ENCODE data around the gene CHST8. TPM values are rescaled to one million over a fixed set of nuclear protein-coding genes. Genes with fewer than 3 reads are reported as not detected.
A peak's percentile ranks its signal among the peaks of the same experiment; 100 is the strongest.

CHST8 gene
- polyA plus RNA-seq, 3 donors: not detected

DNA sequence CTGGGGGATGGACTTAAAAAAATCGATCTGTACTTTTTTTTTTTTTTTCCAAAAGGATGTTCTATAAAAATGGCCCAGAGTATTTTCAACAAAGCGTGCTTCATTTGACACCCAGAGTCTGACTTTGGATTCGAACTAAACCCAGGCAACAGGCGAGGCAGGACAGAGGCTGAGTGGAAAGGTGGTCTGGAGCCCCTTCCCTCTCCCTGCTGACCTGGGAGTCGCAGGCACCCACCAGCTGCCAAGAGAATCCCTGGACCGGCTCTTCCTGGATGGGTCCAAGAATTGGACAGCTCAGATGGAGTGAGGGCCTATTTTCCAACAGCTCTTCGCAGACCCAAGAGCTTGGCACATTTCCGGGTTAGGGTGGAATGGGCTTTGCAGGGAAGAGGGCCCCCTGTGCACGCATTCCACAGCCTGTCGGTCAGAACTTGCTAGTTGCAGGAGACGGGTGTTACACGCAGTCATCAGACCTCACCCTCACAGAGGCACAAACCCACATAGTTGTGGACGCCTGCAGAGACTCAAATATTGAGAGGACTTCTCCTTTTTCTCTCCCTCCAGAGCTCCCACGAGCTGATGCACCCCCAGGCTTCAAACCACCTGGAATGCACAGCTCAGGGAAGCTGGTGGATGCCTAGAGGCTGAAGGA lies 190.1 kb downstream of the CHST8 start:
- Histone ChIP-seq H3K27me3 (ENCODE audit: control insufficient read depth in 2 of 2, insufficient read depth in 2 of 2, low read length in 2 of 2) (no peaks in the 10 kb centered on the region), H3K4me1 (ENCODE audit: control insufficient read depth in 1 of 2, insufficient read depth in 2 of 2, low read length in 2 of 2) (peaks cover 16 to 17% of the 10 kb centered on the region in 2 donors), H3K4me2 (replicated peaks; ENCODE audit: extremely low read depth, low read length, poor library complexity, severe bottlenecking) (no peak overlapping the region), H3K79me2 (ENCODE audit: insufficient read depth, low read length) (no peaks in the 10 kb centered on the region), H3K9me3 (replicated peaks in 1 of 2; ENCODE audit: control insufficient read depth in 1 of 2, insufficient read depth in 1 of 2, low read length in 2 of 2) (no peaks in the 10 kb centered on the region), H3K9ac (ENCODE audit: insufficient read depth, low read length, poor library complexity, severe bottlenecking) (no peak overlapping the region), H3K4me3 (replicated peaks in 1 of 3; ENCODE audit: low read depth in 2 of 3, low read length in 3 of 3) (no peak overlapping the region), H3K36me3 (replicated peaks in 1 of 2; ENCODE audit: control insufficient read depth in 1 of 2, insufficient read depth in 2 of 2, low read length in 2 of 2) (peaks cover 36 to 66% of the 10 kb centered on the region in 2 donors), H3K27ac (ENCODE audit: low read depth in 1 of 2, low read length in 2 of 2) (no peak overlapping the region), H4K20me1 (ENCODE audit: insufficient read depth, low read length) (no peaks in the 10 kb centered on the region), H2AFZ (ENCODE audit: insufficient read depth, low read depth, low read length, poor library complexity, severe bottlenecking) (no peak overlapping the region)
- Mint-ChIP-seq H3K9me3 (peaks cover 0 to 2% (median 0%) of the 10 kb centered on the region in 7 donors), H3K4me1 (peaks cover 16% of the 10 kb centered on the region), H3K27me3 (ENCODE audit: low read depth in 3 of 3) (peaks cover 0 to 2% (median 2%) of the 10 kb centered on the region in 3 donors), H3K27ac (peak overlapping the region in 2 of 7 donors; percentile 68 to 79), H3K36me3 (peaks cover 46 to 71% of the 10 kb centered on the region in 2 donors), H3K4me3 (no peak overlapping the region)
- intact Hi-C loops (cut with micrococcal nuclease): no loop called here
- no peak for DNase-seq
- 65% methylated on average over 11 of the region's 14 CpGs for WGBS (ENCODE audit: insufficient coverage)
- TF ChIP-seq, protein P1, sequence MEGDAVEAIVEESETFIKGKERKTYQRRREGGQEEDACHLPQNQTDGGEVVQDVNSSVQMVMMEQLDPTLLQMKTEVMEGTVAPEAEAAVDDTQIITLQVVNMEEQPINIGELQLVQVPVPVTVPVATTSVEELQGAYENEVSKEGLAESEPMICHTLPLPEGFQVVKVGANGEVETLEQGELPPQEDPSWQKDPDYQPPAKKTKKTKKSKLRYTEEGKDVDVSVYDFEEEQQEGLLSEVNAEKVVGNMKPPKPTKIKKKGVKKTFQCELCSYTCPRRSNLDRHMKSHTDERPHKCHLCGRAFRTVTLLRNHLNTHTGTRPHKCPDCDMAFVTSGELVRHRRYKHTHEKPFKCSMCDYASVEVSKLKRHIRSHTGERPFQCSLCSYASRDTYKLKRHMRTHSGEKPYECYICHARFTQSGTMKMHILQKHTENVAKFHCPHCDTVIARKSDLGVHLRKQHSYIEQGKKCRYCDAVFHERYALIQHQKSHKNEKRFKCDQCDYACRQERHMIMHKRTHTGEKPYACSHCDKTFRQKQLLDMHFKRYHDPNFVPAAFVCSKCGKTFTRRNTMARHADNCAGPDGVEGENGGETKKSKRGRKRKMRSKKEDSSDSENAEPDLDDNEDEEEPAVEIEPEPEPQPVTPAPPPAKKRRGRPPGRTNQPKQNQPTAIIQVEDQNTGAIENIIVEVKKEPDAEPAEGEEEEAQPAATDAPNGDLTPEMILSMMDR (IDR thresholded peaks at IDR 0.05): no peak

DNA sequence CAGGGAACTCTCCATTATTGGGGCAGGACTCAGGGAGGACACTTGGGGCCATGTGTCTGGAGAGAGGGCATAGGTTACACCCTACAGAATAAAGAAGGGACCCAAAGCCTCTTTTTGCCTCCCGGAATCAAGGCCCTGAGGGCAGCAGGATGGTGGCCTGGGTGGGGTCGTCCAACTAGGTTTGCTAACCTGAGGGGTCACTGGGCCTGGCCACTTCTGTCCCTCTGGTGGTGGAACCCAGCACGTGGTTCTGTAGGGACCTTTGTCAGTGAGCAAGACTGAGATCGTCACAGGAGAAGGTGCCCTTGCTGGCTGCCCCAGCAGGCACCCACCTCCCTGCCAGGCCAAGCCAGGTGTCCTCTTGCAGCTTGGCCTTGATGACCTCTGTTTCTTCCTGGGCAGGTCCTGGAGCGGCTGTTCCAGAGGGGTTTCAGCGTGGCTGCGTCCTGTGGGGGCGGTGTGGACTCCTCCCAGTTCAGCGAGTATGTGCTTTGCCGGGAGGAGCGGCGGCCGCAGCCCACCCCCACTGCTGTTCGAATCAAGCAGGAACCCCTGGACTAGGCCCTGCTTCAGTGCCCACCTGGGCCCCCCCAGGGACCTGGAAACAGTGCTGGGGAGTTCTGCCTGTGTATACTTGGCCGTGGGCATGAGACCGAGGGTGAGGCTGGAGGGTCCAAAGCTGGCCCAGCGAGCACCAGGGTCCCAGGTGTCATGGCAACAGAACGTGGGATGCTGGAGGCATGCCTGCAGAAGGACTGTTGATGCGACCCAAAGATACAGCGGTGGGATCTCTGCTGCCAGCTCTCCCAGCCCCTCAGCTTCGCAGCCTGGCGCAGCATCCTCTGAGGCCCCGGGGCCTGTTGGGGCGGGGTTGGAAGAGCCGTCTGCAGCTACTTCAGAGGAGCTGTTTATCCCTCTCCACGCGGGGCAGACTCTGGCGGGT lies 190.9 kb downstream of the CHST8 start:
- peaks cover 32 to 58% of the 10 kb centered on the region in 2 donors for H3K36me3 ChIP-seq (replicated peaks in 1 of 2; ENCODE audit: control insufficient read depth in 1 of 2, insufficient read depth in 2 of 2, low read length in 2 of 2)
- peaks cover 24% of the 10 kb centered on the region for H3K4me1 Mint-ChIP-seq
- H3K4me2 ChIP-seq (replicated peaks; ENCODE audit: extremely low read depth, low read length, poor library complexity, severe bottlenecking): no peak overlapping the region
- no peak for DNase-seq
- H3K27me3 ChIP-seq (ENCODE audit: control insufficient read depth in 2 of 2, insufficient read depth in 2 of 2, low read length in 2 of 2): no peaks in the 10 kb centered on the region
- H3K4me3 ChIP-seq (replicated peaks in 1 of 3; ENCODE audit: low read depth in 2 of 3, low read length in 3 of 3): no peak overlapping the region
- peaks cover 24 to 25% of the 10 kb centered on the region in 2 donors for H3K4me1 ChIP-seq (ENCODE audit: control insufficient read depth in 1 of 2, insufficient read depth in 2 of 2, low read length in 2 of 2)
- H3K27ac Mint-ChIP-seq: peak overlapping the region in 1 of 7 donors; percentile 79
- no peak overlapping the region for H3K9ac ChIP-seq (ENCODE audit: insufficient read depth, low read length, poor library complexity, severe bottlenecking)
- H3K27me3 Mint-ChIP-seq (ENCODE audit: low read depth in 3 of 3): peaks cover 0 to 2% (median 2%) of the 10 kb centered on the region in 3 donors
- TF ChIP-seq, protein P1 (IDR thresholded peaks at IDR 0.05): no peak
- no peak overlapping the region for H3K27ac ChIP-seq (ENCODE audit: low read depth in 1 of 2, low read length in 2 of 2)
- H3K9me3 Mint-ChIP-seq: peaks cover 0 to 3% (median 0%) of the 10 kb centered on the region in 7 donors
- no peaks in the 10 kb centered on the region for H4K20me1 ChIP-seq (ENCODE audit: insufficient read depth, low read length)
- H3K9me3 ChIP-seq (replicated peaks in 1 of 2; ENCODE audit: control insufficient read depth in 1 of 2, insufficient read depth in 1 of 2, low read length in 2 of 2): no peaks in the 10 kb centered on the region
- no peak overlapping the region for H3K4me3 Mint-ChIP-seq
- peaks cover 44 to 69% of the 10 kb centered on the region in 2 donors for H3K36me3 Mint-ChIP-seq
- H3K79me2 ChIP-seq (ENCODE audit: insufficient read depth, low read length): no peaks in the 10 kb centered on the region
- H2AFZ ChIP-seq (ENCODE audit: insufficient read depth, low read depth, low read length, poor library complexity, severe bottlenecking): no peak overlapping the region
- intact Hi-C loops (cut with micrococcal nuclease): no loop called here
- WGBS (ENCODE audit: insufficient coverage): 98% methylated on average over 27 of the region's 28 CpGs

Data from CD14-positive monocyte (primary cell).